AG08396 (cell line): Measurements from ENCODE around the gene MT1B.

ENCODE experiments used
- DNase-seq: peaks from one replicate; pipeline ENCODE4 v3.0.0; 2012; ENCODE audit warnings: low spot score, mixed read lengths

The MT1B gene

DNA sequence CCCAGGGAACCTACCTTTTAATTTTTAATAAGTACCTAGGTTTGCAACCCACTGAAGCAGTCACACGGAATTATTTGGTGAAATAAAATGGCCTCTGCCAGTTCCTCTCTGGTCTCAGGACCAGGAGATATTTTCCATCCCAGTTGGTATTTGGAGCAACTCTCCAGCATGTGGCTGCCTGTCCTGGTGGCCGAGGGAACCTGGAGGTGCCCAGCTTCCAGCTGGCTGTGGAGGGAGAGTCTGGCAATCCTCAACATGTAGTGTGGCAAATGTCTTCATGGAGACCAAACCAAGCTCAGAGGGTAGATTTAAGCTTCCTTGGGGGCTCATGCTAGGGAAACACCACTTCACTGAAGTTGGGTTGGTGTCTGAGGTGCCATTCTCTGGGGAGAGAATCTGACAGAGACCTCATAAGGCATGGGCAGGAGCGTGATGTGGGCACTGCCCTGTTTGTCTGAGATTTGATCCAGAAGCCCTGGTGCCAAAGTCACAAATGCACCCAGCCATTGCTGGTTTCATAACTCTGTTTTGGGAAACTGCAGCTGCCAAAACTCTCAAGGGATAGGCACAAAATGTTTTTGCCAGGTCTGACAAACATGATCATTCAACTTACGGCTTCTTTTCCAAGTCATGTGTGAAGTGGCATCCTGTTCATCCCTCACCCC, 33.4 kb downstream of the MT1B start:
- no peak for DNase-seq

DNA sequence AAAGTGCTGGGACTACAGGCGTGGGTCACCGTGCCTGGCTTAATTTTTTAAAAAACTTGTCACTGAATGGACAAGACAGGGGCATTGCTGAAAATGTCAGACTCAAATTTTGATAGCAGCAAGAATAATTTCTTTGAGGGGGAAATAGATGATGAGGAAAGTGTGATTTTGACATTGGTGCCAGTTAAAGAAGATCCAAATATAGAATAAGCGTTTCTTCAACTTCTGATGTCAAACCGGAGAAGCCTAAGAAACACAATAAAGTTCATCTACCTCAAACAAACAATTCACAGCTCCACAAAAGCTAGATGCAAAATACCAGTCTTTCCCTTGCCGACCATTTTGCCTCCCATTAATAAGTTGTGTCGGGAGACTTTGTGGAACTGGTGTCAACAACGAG, 35.1 kb downstream of the MT1B start:
- no peak for DNase-seq

DNA sequence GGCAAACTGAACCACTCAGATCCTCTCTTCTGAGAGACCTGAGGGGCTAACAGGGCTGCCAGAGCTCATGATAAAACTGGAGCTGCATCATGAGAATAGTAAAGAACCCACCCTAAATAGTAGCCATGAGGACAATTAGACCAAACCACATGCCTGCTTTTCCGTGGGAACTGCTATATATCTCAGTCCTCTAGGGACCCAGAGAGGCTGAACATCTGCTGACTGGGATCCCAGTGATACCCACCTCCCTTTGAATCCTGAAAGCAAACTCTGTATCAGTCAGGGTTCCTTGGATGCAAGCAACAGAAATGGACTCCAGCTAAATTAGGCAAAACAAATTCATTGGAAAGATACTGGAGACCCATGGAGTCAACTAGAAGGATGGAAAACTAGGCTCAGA, 37.1 kb downstream of the MT1B start:
- no peak for DNase-seq

DNA sequence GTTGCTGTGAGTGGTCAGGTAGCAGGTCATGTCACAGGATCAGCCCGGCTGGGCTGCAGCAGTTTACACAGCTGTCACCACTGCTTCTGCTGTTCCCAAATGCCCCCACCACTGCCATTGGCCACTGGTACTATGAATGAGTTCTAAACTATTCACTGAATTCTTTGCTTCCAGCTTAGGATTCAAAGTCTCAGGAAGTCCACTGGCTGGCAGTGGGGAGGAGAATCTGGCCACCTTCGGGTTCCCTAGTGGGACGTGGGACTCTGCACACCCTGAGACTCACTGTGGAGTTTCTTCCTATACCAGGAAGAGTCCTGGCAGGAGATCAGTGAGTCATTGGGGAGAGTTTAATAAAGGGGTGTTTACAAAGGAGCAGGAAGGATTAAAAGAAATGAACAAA, 37.5 kb downstream of the MT1B start:
- DNase-seq: no peak

DNA sequence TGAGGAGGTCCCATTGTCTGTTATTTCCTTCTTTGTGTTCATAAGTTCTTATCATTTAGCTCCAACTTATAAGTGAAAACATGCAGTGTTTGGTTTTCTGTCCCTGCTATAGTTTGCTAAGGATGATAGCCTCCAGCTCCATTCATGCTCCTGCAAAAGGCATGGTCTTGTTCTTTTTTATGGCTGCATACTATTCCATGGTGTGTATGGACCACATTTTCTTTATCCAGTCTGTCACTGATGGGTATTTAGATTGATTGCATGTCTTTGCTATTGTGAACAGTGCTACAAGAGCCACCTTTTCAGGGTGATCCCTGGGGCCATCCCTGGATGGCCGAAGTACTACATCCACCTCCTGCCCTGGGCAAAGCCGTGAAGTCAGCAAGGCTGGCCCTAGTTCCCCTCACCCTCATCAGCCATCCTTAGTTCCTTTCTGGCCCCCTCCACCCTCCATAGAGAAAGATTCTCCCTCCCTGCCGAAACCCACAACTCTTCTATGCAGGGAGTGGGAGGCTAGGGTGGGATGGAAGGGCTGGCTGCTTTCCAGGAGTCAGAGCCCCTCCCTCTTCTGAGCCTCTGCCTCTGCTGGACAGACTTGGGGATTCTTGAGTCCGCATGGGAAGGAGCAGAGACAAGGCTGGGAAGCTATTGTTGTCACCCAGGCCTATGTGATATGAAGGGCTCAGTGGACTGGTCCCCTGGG, 38.9 kb downstream of the MT1B start:
- no peak for DNase-seq

DNA sequence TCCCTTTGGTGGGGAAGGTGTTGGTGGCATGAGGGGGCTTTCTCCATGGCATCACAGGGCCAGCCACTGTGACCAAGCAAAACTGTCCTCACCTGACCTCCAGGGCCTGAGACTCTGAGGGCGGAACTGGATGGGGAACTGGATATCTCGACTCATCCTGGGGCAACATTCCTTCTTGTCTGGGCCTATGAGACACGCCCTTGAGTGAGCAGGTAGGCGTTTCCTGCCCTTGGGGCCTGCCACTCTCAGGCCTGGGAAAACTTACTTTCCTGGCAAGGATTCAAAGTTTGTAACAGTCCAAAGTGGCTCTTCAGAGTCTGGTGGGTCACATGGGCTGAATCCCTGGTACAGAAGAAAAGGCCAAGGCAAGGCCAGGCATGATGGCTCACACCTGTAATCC, 40.2 kb downstream of the MT1B start:
- DNase-seq: no peak

DNA sequence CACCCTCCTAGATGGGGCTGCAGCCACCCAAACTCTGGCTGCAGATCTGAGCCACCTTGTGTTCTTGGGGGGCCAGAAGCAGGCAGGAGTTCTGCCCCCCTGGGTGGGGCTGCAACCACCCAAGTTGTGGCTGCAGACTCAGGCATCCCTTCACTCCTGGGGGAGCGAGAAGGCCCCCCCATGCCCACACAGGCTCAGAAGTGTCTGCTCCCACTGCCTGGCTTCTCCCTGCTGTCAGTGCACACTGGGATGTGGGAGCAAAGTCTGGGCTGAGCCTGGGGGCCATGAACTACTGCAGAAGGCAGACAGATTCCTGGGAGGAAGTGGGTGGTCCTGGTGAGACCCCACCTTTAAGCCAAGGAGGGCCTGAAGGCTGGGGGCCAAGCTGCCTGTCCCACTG, 43.6 kb downstream of the MT1B start:
- no peak for DNase-seq

DNA sequence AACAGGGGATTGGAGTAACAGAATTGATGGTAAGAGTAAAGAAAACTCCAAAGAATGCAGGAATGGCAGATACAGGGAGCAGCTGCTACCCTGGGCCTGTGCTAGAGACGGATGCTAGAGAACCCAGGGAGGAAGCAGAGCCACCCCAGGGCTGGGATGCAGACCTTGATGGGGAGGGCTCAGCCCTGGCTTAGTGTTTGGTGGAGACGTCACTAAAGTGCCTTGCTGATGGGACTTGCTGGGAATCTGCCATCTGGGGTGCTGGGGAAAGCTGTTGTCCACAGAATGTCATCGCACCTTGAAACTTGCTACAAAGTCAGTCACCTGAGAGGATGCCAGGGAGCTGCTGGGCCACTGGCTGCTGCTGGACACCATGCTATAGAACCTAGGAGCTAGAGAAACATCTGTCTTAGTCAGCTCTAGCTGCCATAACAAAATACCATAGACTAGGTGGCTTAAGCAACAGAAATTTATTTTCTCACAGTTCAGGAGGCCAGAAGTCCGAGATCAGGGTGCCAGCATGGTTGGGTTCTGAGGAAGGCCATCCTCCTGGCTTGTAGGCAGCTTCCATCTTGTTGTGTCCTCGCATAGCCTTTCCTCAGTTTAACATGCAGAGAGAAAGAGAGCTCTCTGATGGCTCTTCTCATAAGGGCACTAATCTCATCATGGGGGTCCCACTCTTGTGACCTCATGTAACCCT, 45.9 kb downstream of the MT1B start:
- no peak for DNase-seq

DNA sequence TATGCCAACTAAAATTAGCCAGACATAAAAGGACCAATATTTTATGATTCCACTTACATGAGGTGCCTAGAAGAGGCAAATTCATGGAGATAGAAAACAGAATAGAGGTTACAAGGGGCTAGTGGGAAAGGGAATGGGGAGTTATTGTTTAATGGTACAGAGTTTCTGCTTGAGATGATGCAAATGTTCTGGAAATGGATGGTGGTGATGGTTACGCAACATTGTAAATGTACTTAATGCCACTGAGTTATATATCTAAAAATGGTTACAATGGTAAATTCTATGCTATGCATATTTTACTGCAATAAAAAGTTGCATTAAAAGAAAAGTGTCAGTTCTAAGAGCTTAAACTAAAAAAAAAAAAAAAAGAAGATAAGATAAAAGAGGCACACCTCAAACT, 48.5 kb downstream of the MT1B start:
- no peak for DNase-seq

DNA sequence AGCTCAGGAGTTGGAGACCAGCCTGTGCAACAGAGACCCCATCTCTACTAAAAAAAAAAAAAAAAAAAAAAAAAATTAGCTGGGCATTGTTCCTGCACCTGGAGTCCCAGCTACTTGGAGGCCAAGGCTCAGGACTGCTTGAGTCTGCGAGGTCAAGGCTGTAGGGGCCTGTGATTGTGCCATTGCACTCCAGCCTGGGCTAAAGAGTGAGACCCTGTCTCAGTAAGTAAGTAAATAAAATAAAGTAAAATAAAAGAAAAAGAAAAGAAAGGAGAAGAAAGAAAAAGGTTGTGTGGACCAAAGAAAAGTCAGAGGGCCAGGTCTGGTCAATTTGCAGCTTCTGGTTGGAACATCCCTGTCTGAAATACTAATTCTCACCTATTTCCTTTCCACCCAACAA, 48.9 kb downstream of the MT1B start:
- no peak for DNase-seq

DNA sequence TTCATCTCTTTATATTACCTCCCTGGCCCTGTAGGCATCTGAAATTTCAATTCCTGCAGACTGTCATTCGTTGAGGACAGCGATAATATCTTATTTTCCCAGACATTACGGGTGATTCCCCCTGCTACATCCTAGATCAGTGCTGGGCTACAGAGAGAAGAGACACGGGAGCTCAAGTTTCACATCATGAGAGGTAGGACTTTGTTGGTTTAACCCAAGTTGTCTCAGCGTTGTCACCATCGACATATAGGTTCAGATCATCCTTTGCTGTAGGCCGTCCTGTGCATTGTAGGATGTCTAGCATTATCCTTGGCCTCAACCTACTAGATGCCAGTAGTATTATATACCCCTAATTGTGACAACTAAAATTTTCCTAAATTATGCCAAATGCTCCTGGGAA, 49.8 kb downstream of the MT1B start:
- no peak for DNase-seq
